ENCODE measurements around the gene KIF20B.

KIF20B gene

DNA sequence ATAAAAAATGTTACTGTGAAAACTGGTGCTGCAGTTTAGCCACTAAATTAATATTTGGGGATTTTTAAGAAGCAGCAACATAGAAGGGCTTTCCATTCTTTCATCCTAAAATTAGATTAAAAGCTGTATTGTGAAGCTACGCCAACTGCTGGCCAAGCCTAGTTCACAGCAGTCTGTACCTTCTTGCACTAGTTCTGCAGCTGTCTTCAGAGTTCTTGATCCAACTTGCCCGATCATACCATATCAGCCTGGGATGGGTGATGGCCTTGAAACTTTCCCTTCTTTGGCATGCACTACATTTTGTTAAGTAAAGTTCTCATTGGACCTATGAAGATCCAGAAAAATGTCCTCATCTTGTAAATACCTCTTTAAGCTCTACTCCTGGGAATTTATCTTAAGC is 36.1 kb upstream of the KIF20B start:
- TF ChIP-seq, protein P1, sequence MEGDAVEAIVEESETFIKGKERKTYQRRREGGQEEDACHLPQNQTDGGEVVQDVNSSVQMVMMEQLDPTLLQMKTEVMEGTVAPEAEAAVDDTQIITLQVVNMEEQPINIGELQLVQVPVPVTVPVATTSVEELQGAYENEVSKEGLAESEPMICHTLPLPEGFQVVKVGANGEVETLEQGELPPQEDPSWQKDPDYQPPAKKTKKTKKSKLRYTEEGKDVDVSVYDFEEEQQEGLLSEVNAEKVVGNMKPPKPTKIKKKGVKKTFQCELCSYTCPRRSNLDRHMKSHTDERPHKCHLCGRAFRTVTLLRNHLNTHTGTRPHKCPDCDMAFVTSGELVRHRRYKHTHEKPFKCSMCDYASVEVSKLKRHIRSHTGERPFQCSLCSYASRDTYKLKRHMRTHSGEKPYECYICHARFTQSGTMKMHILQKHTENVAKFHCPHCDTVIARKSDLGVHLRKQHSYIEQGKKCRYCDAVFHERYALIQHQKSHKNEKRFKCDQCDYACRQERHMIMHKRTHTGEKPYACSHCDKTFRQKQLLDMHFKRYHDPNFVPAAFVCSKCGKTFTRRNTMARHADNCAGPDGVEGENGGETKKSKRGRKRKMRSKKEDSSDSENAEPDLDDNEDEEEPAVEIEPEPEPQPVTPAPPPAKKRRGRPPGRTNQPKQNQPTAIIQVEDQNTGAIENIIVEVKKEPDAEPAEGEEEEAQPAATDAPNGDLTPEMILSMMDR (IDR thresholded peaks at IDR 0.05; ENCODE audit: insufficient read depth, low read length, poor library complexity, severe bottlenecking): peak; percentile 34
- H3K27me3 ChIP-seq (replicated peaks; ENCODE audit: control insufficient read depth, insufficient read depth, low read length): no peaks in the 10 kb centered on the region

DNA sequence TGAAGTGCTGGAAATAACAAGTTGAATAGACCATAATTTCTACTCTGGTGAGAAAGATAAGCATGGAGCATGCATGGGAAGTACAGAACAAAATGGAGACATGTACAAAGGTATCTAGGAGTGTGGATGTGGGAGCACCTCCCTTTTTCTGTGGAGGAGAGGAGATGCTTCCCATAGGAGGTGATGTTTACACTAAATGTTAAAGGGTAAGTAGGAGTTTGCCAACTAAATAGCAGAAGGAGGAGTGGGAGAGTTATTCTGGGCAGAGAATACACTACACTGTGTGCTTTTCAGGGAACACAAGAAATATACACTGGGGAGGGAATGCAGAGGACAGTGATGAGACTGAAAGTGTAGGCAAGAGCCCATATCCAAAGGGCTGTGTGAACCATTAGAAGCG is 35.3 kb upstream of the KIF20B start:
- DNase-seq (ENCODE audit: extremely low read depth, insufficient read length): no peak
- H3K27me3 ChIP-seq (replicated peaks; ENCODE audit: control insufficient read depth, insufficient read depth, low read length): no peaks in the 10 kb centered on the region
- TF ChIP-seq, protein P1 (IDR thresholded peaks at IDR 0.05; ENCODE audit: insufficient read depth, low read length, poor library complexity, severe bottlenecking): no peak
- H3K4me3 ChIP-seq (replicated peaks; ENCODE audit: low read depth, low read length): no peak overlapping the region
- no peaks in the 10 kb centered on the region for H3K36me3 ChIP-seq (ENCODE audit: control insufficient read depth, insufficient read depth, low read length)

More for the DNA sequence above, 36.1 kb upstream of the KIF20B start:
- DNase-seq (ENCODE audit: extremely low read depth, insufficient read length): no peak
- H3K36me3 ChIP-seq (ENCODE audit: control insufficient read depth, insufficient read depth, low read length): no peaks in the 10 kb centered on the region
- no peak overlapping the region for H3K4me3 ChIP-seq (replicated peaks; ENCODE audit: low read depth, low read length)

DNA sequence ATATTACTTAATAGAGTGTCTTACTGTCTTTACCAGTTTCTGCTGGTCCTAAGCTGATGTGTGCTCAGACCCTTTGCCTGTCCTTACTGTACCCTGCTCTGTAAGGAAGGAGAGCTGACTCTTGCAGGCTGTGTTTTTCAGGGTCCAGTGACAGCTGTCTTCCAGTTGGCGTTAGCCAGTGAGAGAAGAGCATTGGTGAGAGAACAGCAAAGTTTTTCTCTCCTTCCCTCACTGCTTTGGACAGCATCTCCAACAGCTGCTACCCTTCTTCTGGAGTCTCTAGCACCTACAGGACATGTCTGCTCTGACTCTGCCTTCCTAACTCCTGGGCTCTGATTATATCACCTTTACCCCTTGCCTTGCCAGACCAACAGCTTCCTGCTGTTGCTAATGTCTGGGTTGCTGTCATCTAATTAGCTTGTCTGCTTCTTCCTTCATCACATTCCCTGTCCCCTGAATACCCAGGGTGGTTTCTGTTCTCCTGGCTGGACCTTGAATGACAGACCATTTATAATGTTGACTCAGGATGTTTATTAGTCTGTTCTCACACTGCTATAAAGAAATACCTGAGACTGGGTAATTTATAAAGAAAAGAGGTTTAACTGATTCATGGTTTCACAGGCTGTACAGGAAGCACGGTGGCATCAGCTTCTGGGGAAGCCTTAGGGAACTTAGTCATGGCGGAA is 32.9 kb upstream of the KIF20B start:
- DNase-seq (ENCODE audit: extremely low read depth, insufficient read length): no peak
- Histone ChIP-seq H3K4me3 (replicated peaks; ENCODE audit: low read depth, low read length) (no peak overlapping the region), H3K27me3 (replicated peaks; ENCODE audit: control insufficient read depth, insufficient read depth, low read length) (no peaks in the 10 kb centered on the region), H3K36me3 (ENCODE audit: control insufficient read depth, insufficient read depth, low read length) (no peaks in the 10 kb centered on the region)
- TF ChIP-seq, protein P1 (IDR thresholded peaks at IDR 0.05; ENCODE audit: insufficient read depth, low read length, poor library complexity, severe bottlenecking): no peak

DNA sequence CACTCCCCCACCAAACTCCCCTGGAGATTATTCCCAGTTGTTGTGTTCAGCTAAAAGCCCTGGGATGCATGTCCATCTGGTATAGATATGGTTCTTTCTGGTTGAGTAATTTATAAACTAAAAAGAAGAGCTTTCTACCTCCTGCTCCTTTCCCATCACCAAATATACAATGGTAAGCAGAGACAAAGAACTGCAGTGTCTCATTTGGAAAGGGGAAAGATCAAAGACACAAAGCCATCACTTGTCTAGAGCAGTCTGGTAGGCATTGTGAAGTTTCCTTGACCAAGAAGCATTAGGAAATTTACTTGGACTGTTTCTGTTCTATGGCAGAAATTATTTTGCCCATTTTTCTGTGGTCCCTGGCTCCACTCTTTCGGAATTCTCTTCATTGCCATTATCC is 31.4 kb upstream of the KIF20B start:
- H3K27me3 ChIP-seq (replicated peaks; ENCODE audit: control insufficient read depth, insufficient read depth, low read length): no peaks in the 10 kb centered on the region
- no peaks in the 10 kb centered on the region for H3K36me3 ChIP-seq (ENCODE audit: control insufficient read depth, insufficient read depth, low read length)
- H3K4me3 ChIP-seq (replicated peaks; ENCODE audit: low read depth, low read length): no peak overlapping the region
- TF ChIP-seq, protein P1 (IDR thresholded peaks at IDR 0.05; ENCODE audit: insufficient read depth, low read length, poor library complexity, severe bottlenecking): no peak
- DNase-seq (ENCODE audit: extremely low read depth, insufficient read length): no peak

DNA sequence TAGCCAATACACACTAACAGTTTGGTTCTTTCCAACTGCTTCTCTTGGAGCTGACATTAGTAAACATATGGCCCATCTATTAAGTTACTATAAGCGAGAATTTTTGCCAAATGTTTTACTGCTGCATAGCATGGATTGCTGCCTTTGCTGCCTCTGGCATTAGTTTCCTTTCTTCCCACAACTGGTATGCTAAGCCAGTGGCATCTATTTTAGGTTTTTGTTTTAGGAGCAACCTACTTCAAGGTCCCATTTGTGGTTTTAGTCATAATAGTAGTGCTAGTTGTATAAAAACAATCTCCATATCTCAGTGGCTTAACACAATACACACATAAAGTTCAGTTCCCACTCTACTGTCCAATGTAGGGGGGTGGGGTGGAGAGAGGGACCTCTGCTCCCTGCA is 30.5 kb upstream of the KIF20B start:
- TF ChIP-seq, protein P1 (IDR thresholded peaks at IDR 0.05; ENCODE audit: insufficient read depth, low read length, poor library complexity, severe bottlenecking): no peak
- no peaks in the 10 kb centered on the region for H3K27me3 ChIP-seq (replicated peaks; ENCODE audit: control insufficient read depth, insufficient read depth, low read length)
- DNase-seq (ENCODE audit: extremely low read depth, insufficient read length): no peak
- no peak overlapping the region for H3K4me3 ChIP-seq (replicated peaks; ENCODE audit: low read depth, low read length)
- H3K36me3 ChIP-seq (ENCODE audit: control insufficient read depth, insufficient read depth, low read length): no peaks in the 10 kb centered on the region

DNA sequence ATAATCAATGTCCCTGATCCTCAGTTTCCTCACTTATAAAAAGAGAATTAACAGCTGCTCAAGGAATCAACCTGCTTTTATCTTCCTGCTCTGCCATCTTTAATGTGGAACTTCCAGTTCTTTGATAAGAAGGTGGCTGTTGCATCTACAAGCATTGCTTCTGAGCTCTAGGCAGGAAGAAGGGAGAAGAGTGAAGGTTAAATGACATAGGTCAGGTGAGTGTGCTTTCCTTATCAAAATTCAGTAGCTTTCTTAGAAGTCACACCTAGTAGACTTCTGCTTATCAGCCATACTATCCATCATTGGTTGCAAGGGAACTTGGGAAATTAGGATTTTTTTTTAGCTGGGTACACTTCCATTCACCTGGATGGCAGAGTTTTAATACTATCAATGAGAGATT is 24.0 kb upstream of the KIF20B start:
- Histone ChIP-seq H3K36me3 (ENCODE audit: control insufficient read depth, insufficient read depth, low read length) (no peaks in the 10 kb centered on the region), H3K27me3 (replicated peaks; ENCODE audit: control insufficient read depth, insufficient read depth, low read length) (no peaks in the 10 kb centered on the region), H3K4me3 (replicated peaks; ENCODE audit: low read depth, low read length) (no peak overlapping the region)
- TF ChIP-seq, protein P1 (IDR thresholded peaks at IDR 0.05; ENCODE audit: insufficient read depth, low read length, poor library complexity, severe bottlenecking): no peak
- DNase-seq (ENCODE audit: extremely low read depth, insufficient read length): no peak
